GM23248 (cell line): Measurements from ENCODE around the gene GPSM1. TPM values are rescaled to one million over a fixed set of nuclear protein-coding genes. Genes with fewer than 3 reads are reported as not detected.
A peak's percentile ranks its signal among the peaks of the same experiment; 100 is the strongest.

Source experiments
- DNase-seq: peaks from one replicate; pipeline ENCODE4 v3.0.0-alpha.2; 2015
- H2AFZ ChIP-seq: fragments of 200-600 bp; sonication (generic); 2 replicates; pipeline ENCODE4 v1.6.1; 2016; ENCODE audit warnings: antibody characterized with exemption
- H3F3A ChIP-seq: fragments of 200-600 bp; sonication (generic); 2 replicates; pipeline ENCODE4 v1.6.1; 2016; ENCODE audit warnings: mild to moderate bottlenecking, antibody characterized with exemption, mixed run types; ENCODE audit not compliant: insufficient read depth
- H3K27ac ChIP-seq: fragments of 200-600 bp; sonication (generic); 2 replicates; pipeline ENCODE4 v1.5.1; 2016; ENCODE audit warnings: mild to moderate bottlenecking
- H3K27me3 ChIP-seq: fragments of 200-600 bp; sonication (generic); replicated peaks from 2 replicates; pipeline ENCODE4 v1.6.1; 2016; ENCODE audit warnings: mild to moderate bottlenecking; ENCODE audit not compliant: insufficient read depth
- H3K36me3 ChIP-seq: fragments of 200-600 bp; sonication (generic); 2 replicates; pipeline ENCODE4 v1.6.1; 2016; ENCODE audit warnings: low read depth, mild to moderate bottlenecking
- H3K4me1 ChIP-seq: fragments of 200-600 bp; sonication (generic); 2 replicates; pipeline ENCODE4 v1.6.1; 2016; ENCODE audit warnings: mild to moderate bottlenecking; ENCODE audit not compliant: insufficient read depth
- H3K4me2 ChIP-seq: fragments of 200-600 bp; sonication (generic); one replicate; pipeline ENCODE4 v1.6.1; 2016; ENCODE audit warnings: mild to moderate bottlenecking; ENCODE audit not compliant: unreplicated experiment
- H3K4me3 ChIP-seq: fragments of 200-600 bp; sonication (generic); 2 replicates; pipeline ENCODE4 v1.5.1; 2016; ENCODE audit warnings: mild to moderate bottlenecking
- H3K79me2 ChIP-seq: fragments of 200-600 bp; sonication (generic); 2 replicates; pipeline ENCODE4 v1.6.1; 2016; ENCODE audit warnings: mild to moderate bottlenecking; ENCODE audit not compliant: insufficient read depth
- H3K9ac ChIP-seq: fragments of 200-600 bp; sonication (generic); 2 replicates; pipeline ENCODE4 v1.6.1; 2016; ENCODE audit warnings: mild to moderate bottlenecking
- H3K9me2 ChIP-seq: fragments of 200-600 bp; sonication (generic); 2 replicates; pipeline ENCODE4 v1.6.1; 2016; ENCODE audit warnings: mixed run types, mild to moderate bottlenecking, moderate library complexity; ENCODE audit not compliant: insufficient read depth
- H3K9me3 ChIP-seq: fragments of 200-600 bp; sonication (generic); one replicate; pipeline ENCODE4 v1.6.1; 2017; ENCODE audit warnings: low read depth
- H4K20me1 ChIP-seq: fragments of 200-600 bp; sonication (generic); 2 replicates; pipeline ENCODE4 v1.6.0; 2016; ENCODE audit not compliant: insufficient read depth
- EZH2 ChIP-seq: fragments of 200-600 bp; sonication (generic); IDR thresholded peaks from 2 replicates; pipeline ENCODE4 v1.6.1; 2018; ENCODE audit warnings: antibody characterized with exemption, mild to moderate bottlenecking; ENCODE audit not compliant: insufficient read depth, poor library complexity, severe bottlenecking
- EZH2phosphoT487 ChIP-seq: fragments of 200-600 bp; sonication (generic); IDR thresholded peaks from 2 replicates; pipeline ENCODE4 v1.6.1; 2018; ENCODE audit warnings: antibody characterized with exemption, moderate library complexity, mild to moderate bottlenecking, low read depth; ENCODE audit not compliant: insufficient read depth
- WGBS, 2 experiments: methylation state at CpG; one replicate each; pipeline ENCODE4 v1.1.6; 2015 to 2017; ENCODE audit warnings: low lambda C conversion rate in 2 of 2, low coverage in 1 of 2; ENCODE audit errors: missing lambda C conversion rate in 2 of 2; 5-methylcytosine and 5-hydroxymethylcytosine counted together
- in situ Hi-C: fragments of 300-500 bp; cut with MboI; formaldehyde crosslinking; loops from 2 replicates; pipeline ENCODE4 v1.15.0; 2020
- polyA plus RNA-seq: library from polyadenylated mRNA; unstranded; fragments of >200 nt; fragmentation: Nextera tagmentation; extraction: Ambion mirVana; gene quantifications from 2 replicates; pipeline ENCODE4 v1.2.1, GENCODE V29; 2016
- total RNA-seq: library from RNA; depleted of rRNA; stranded (reverse); fragments of >200 nt; shearing (Covaris generic); gene quantifications from 2 replicates; pipeline ENCODE4 v1.2.3, GENCODE V29; 2014

GPSM1 gene
- total and polyA plus RNA-seq, 2 experiments from 2014 or later = 13.7 to 57.1 TPM

DNA sequence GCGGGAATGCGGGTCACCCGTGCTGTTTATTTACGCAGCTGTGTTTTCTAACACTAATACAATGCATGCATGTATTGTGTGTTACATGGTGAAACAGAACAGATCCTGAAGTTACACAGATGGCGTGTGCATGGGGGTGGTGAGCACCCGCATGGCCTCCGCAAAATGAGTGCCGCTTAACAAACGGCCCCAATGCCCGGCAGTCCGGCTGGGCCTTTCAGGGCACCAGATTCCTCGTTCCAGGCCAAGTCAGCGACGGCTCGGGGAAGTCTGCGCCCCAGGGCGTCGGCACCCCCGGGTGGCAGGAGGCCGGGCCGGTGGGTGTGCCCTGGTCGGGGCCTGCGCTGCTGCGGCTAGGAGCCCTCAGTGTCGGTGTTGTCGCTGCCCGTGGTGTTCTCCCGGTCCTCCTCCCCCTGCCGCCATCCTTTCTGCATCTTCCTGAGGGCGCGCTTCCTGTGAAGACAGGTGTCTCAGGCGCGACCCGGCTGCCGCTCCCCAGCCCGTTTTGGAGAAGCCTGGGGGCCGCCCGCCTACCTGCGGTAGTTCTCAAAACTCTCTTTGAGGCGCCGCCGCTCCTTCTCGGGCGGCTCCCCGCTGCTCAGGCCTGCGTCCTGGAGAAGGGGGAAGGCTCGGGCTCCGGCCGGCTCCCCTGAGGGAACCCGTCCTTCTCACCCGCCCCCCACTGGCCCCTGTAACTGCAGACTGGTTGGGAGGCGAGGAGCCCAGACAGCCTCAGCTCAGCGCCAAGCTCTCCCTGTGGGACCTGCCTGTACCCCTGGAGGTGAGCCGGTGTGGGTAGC, 36.8 kb downstream of the GPSM1 start:
- no peaks in the 10 kb centered on the region for H4K20me1 ChIP-seq
- 45 to 47% methylated on average over 43 to 48 of the region's 54 CpGs for WGBS, 2 experiments
- peak overlapping the region; percentile 84 for H3K4me3 ChIP-seq
- no peak for DNase-seq
- H3K9ac ChIP-seq = no peak overlapping the region
- no peak for TF ChIP-seq EZH2
- no peak for TF ChIP-seq EZH2phosphoT487
- no peaks in the 10 kb centered on the region for H3K36me3 ChIP-seq
- H3K4me1 ChIP-seq = peaks cover 25% of the 10 kb centered on the region
- H3K27ac ChIP-seq = no peak overlapping the region
- no peaks in the 10 kb centered on the region for H3F3A ChIP-seq
- in situ Hi-C loops = no loop called here
- no peaks in the 10 kb centered on the region for H3K27me3 ChIP-seq
- no peaks in the 10 kb centered on the region for H3K9me3 ChIP-seq
- H3K4me2 ChIP-seq = peak overlapping the region; percentile 36
- no peaks in the 10 kb centered on the region for H3K79me2 ChIP-seq
- H3K9me2 ChIP-seq = no peaks in the 10 kb centered on the region
- H2AFZ ChIP-seq = no peak overlapping the region

DNA sequence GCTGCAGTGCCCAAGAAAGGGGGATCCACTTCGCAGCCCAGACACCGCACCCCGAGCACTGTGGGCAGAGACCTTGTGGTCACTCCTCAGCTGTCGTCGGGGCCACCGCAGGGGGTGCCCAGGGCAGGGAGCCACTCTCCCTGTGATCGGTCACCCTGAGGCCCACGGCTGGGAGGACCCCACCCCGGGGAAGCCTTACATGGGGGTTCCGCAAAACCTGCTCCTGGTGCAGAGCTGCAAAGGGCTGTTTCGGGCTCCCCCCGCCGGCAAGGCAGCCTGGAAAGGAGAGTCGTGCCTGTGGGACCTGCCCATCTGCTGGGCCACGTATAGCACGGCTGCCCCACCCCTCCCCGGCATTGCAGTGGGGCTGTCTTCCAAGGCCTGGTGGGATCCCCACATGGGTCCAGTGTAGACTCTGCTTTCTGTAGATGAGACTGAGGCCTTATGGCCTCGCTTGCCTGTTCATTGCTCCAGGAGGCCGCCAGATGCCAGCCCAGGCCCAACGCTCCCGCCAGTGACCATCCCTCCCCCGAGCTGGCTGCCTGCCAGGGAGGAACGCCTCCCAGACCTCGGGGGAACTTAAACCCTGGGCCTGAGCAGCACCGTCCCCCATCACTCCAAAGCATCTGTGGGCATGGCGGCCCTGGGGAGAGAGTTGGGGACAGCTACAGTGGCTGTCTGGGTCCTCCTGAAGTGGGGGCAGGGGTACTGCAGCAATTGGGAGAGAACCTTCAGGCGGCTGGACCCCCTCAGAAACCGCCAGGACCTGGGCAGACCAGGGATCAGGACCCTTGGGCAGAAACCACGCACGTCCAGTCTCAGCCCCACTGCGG, 37.8 kb downstream of the GPSM1 start:
- H3K27me3 ChIP-seq = no peaks in the 10 kb centered on the region
- TF ChIP-seq EZH2phosphoT487 = no peak
- TF ChIP-seq EZH2 = no peak
- no peaks in the 10 kb centered on the region for H3K79me2 ChIP-seq
- no peaks in the 10 kb centered on the region for H3K36me3 ChIP-seq
- in situ Hi-C loops = no loop called here
- no peaks in the 10 kb centered on the region for H4K20me1 ChIP-seq
- H3K27ac ChIP-seq = no peak overlapping the region
- no peaks in the 10 kb centered on the region for H3K9me3 ChIP-seq
- 57 to 64% methylated on average over 27 to 31 of the region's 31 CpGs for WGBS, 2 experiments
- H3K4me1 ChIP-seq = peaks cover 25% of the 10 kb centered on the region
- no peak for DNase-seq
- H3F3A ChIP-seq = no peaks in the 10 kb centered on the region
- no peaks in the 10 kb centered on the region for H3K9me2 ChIP-seq
- no peak overlapping the region for H3K4me2 ChIP-seq
- no peak overlapping the region for H3K9ac ChIP-seq
- no peak overlapping the region for H2AFZ ChIP-seq
- H3K4me3 ChIP-seq = no peak overlapping the region

DNA sequence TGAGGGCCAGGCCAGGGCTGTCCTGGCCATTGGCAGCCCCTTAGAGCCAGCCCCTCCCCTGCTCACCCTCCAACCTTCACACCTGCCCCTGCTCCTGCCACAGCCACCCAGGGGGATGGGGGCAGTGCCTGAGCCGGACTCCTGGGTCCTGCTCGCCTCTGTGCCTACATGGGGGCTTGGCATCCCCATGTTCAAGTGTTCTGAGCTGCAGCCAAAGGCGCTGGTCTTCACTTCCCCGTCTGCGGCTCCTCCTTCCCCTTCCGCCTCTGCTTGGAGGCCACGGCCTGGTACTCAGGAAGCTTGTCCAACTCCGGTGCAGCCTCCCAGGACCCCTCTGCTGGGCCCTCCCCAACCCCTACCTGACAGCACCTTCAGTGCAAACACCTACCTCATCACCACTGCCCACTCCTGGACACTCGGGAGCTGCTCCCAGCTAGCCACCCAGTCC, 38.5 kb downstream of the GPSM1 start:
- WGBS, 2 experiments = 57 to 61% methylated on average over 8 to 9 of the region's 9 CpGs
- Histone ChIP-seq H3K36me3 (no peaks in the 10 kb centered on the region), H3K9ac (no peak overlapping the region), H3K79me2 (no peaks in the 10 kb centered on the region), H3K27me3 (no peaks in the 10 kb centered on the region), H3K4me3 (no peak overlapping the region), H3K9me3 (no peaks in the 10 kb centered on the region), H4K20me1 (no peaks in the 10 kb centered on the region), H3K27ac (no peak overlapping the region), H2AFZ (no peak overlapping the region), H3K9me2 (no peaks in the 10 kb centered on the region), H3K4me1 (peaks cover 23% of the 10 kb centered on the region), H3K4me2 (no peak overlapping the region), H3F3A (no peaks in the 10 kb centered on the region)
- in situ Hi-C loops = no loop called here
- DNase-seq = no peak
- TF ChIP-seq EZH2 (no peak), EZH2phosphoT487 (no peak)

DNA sequence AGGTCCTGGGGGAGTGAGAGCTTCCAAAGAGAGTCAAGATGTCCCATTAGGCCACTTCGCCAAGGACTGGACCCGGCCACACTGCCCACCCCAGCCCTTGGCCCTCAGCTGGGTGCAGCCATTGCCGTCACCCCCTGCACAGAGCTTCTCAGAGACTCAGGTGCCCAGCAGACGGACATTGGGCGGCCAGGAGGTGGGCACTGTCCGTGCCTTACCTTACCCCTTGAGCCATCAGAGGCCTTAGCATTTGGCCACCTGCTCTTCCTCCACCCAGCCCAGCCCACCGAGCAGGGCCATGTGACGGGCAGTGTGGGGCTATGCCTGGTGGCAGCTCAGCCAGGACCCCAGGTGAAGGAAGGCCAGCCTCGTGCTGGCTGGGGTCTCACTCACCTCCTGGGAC, 39.5 kb downstream of the GPSM1 start:
- in situ Hi-C loops = no loop called here
- no peaks in the 10 kb centered on the region for H3K27me3 ChIP-seq

More for the DNA sequence above, 39.5 kb downstream of the GPSM1 start:
- Histone ChIP-seq H3K9me3 (no peaks in the 10 kb centered on the region), H3K9ac (no peak overlapping the region), H3K4me1 (peaks cover 13% of the 10 kb centered on the region), H3K79me2 (no peaks in the 10 kb centered on the region), H3K9me2 (no peaks in the 10 kb centered on the region), H3K4me3 (no peak overlapping the region), H4K20me1 (no peaks in the 10 kb centered on the region), H3F3A (no peaks in the 10 kb centered on the region), H3K27ac (no peak overlapping the region), H3K4me2 (no peak overlapping the region), H2AFZ (no peak overlapping the region), H3K36me3 (no peaks in the 10 kb centered on the region)
- TF ChIP-seq EZH2phosphoT487 (no peak), EZH2 (no peak)
- WGBS, 2 experiments = 83 to 86% methylated on average over 9 of the region's 9 CpGs
- DNase-seq = no peak
